T-cell (primary cell): Measurements from ENCODE around the gene SQSTM1. TPM values are rescaled to one million over a fixed set of nuclear protein-coding genes. Genes with fewer than 3 reads are reported as not detected.

ENCODE experiments used
- ATAC-seq, 4 experiments: fragments of 200-7000 bp in 3 of 4; fragments of 150-1000 bp in 1 of 4; cut with Tn5 transposase; replicated peaks in 1 of 4; 1 replicate in 3 of 4; 2 replicates in 1 of 4; pipeline ENCODE4 v1.10.0; 2021; ENCODE audit warnings: moderate library complexity in 3 of 4, mild to moderate bottlenecking in 2 of 4, moderate number of reproducible peaks in 1 of 4
- CTCF ChIA-PET, 2 donors: fragments of 300-600 bp; sonication (Branson Sonifier 250); formaldehyde crosslinking; loops; one replicate each; lab custom pipeline; 2022; ENCODE audit warnings: antibody characterized with exemption in 2 of 2; lab: Charles Lee
- POLR2A ChIA-PET, 2 donors: fragments of 300-600 bp; sonication (Branson Sonifier 250); formaldehyde crosslinking; loops; one replicate each; lab custom pipeline; 2022; ENCODE audit warnings: antibody characterized with exemption in 2 of 2; lab: Charles Lee
- DNase-seq, 35 experiments: peaks; one replicate each; pipeline versions ENCODE4 v3.0.0 to v3.0.0-alpha.2; 2013 to 2023
- H3K27ac ChIP-seq: one replicate; pipeline ENCODE4 v1.5.1; 2013; ENCODE audit warnings: low read length
- H3K27me3 ChIP-seq, 2 experiments: replicated peaks in 1 of 2; 1 replicate in 1 of 2; 2 replicates in 1 of 2; pipeline versions ENCODE4 v1.6.1 to v1.7.0; 2013; ENCODE audit warnings: low read length in 1 of 2, mixed read lengths in 1 of 2; ENCODE audit not compliant: control insufficient read depth in 2 of 2, insufficient read depth in 2 of 2; ENCODE audit errors: extremely low read depth in 1 of 2
- H3K36me3 ChIP-seq, 2 donors: 1 replicate in 1 of 2; 2 replicates in 1 of 2; pipeline versions ENCODE4 v1.6.1 to v1.7.0; 2013; ENCODE audit warnings: low read length in 1 of 2; ENCODE audit not compliant: control insufficient read depth in 2 of 2, insufficient read depth in 1 of 2; ENCODE audit errors: extremely low read depth in 1 of 2
- H3K4me1 ChIP-seq, 2 experiments: 1 replicate in 1 of 2; 2 replicates in 1 of 2; pipeline versions ENCODE4 v1.6.1 to v1.7.0; 2013; ENCODE audit warnings: low read length in 2 of 2, mixed read lengths in 1 of 2; ENCODE audit not compliant: insufficient read depth in 2 of 2, control insufficient read depth in 1 of 2; ENCODE audit errors: extremely low read depth in 1 of 2
- H3K4me3 ChIP-seq, 2 donors: 1 replicate in 1 of 2; 2 replicates in 1 of 2; pipeline versions ENCODE4 v1.5.1 to v1.7.0; 2013; ENCODE audit warnings: mild to moderate bottlenecking in 2 of 2, low read length in 1 of 2, moderate library complexity in 1 of 2; ENCODE audit not compliant: control insufficient read depth in 1 of 2; ENCODE audit errors: extremely low read depth in 1 of 2
- H3K9me3 ChIP-seq: 2 replicates; pipeline ENCODE4 v1.7.0; 2013
- H3K27ac Mint-ChIP-seq, 2 donors: one replicate each; pipeline ENCODE4 v1.8.0; 2020 to 2021; ENCODE audit warnings: mild to moderate bottlenecking in 2 of 2, mixed read lengths in 2 of 2
- H3K27me3 Mint-ChIP-seq, 2 donors: one replicate each; pipeline ENCODE4 v1.8.0; 2021 to 2022; ENCODE audit warnings: mixed read lengths in 2 of 2
- H3K36me3 Mint-ChIP-seq: one replicate; pipeline ENCODE4 v1.8.0; 2021; ENCODE audit warnings: mixed read lengths
- H3K4me1 Mint-ChIP-seq, 3 donors: one replicate each; pipeline ENCODE4 v1.8.0; 2020 to 2022; ENCODE audit warnings: mixed read lengths in 3 of 3, mild to moderate bottlenecking in 1 of 3
- H3K4me3 Mint-ChIP-seq, 3 donors: one replicate each; pipeline ENCODE4 v1.8.0; 2020 to 2022; ENCODE audit warnings: mild to moderate bottlenecking in 3 of 3, mixed read lengths in 3 of 3, moderate library complexity in 3 of 3
- H3K9me3 Mint-ChIP-seq, 3 donors: one replicate each; pipeline ENCODE4 v1.8.0; 2020 to 2022; ENCODE audit warnings: mixed read lengths in 3 of 3
- WGBS: methylation state at CpG from one replicate; pipeline ENCODE4 v1.1.5; 2013; ENCODE audit warnings: missing lambda C conversion rate; ENCODE audit not compliant: insufficient coverage; 5-methylcytosine and 5-hydroxymethylcytosine counted together
- total RNA-seq, 35 experiments: library from RNA in 6 of 35; stranded (reverse) in 6 of 35; fragments of 120-200 nt in 1 of 35; gene quantifications; one replicate each; pipeline versions ENCODE4 v1.2.1 to v1.2.4 and lab custom pipeline; 2013 to 2026

SQSTM1 gene
- total RNA-seq, 5 donors from 2014 or later (not counting 1 experiment from before 2014, with no cell fraction given) = 220 to 327 (median 280) TPM

DNA sequence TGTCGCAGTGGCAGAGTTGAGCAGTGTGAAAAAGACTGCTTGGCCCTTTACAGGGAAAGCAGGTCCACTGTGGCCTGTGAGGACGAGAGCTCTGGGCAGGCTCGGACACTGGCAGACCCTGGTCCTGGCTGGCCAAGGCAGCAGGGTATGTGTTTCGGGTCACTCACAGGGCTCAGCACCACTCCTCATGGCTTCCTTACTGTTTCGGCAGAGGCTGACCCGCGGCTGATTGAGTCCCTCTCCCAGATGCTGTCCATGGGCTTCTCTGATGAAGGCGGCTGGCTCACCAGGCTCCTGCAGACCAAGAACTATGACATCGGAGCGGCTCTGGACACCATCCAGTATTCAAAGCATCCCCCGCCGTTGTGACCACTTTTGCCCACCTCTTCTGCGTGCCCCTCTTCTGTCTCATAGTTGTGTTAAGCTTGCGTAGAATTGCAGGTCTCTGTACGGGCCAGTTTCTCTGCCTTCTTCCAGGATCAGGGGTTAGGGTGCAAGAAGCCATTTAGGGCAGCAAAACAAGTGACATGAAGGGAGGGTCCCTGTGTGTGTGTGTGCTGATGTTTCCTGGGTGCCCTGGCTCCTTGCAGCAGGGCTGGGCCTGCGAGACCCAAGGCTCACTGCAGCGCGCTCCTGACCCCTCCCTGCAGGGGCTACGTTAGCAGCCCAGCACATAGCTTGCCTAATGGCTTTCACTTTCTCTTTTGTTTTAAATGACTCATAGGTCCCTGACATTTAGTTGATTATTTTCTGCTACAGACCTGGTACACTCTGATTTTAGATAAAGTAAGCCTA lies 15.7 kb downstream of the SQSTM1 start:
- DNase-seq (peak in 32 of 35 experiments; percentile 32 to 75 (median 52)), ATAC-seq (peak; percentile 82 to 91 (median 87))
- Histone ChIP-seq H3K36me3 (peaks cover 21 to 60% of the 10 kb centered on the region in 2 donors), H3K27ac (peak overlapping the region; percentile 77), H3K4me1 (peaks cover 0 to 21% of the 10 kb centered on the region in 2 experiments), H3K27me3 (no peaks in the 10 kb centered on the region), H3K9me3 (no peaks in the 10 kb centered on the region), H3K4me3 (no peak overlapping the region)
- 77% methylated on average over 16 of the region's 19 CpGs for WGBS
- Mint-ChIP-seq H3K36me3 (peaks cover 52% of the 10 kb centered on the region), H3K9me3 (no peaks in the 10 kb centered on the region), H3K4me1 (peaks cover 17 to 28% (median 26%) of the 10 kb centered on the region in 3 donors), H3K27ac (peak overlapping the region; percentile 91 to 94), H3K27me3 (no peaks in the 10 kb centered on the region), H3K4me3 (peak overlapping the region; percentile 2 to 59 (median 29))
- POLR2A ChIA-PET = interaction anchor here (0.6 to 1.0 kb wide), 5 partner anchors 14 to 731 kb away, joined by 3 to 5 read pairs (median 4); partner anchors contain the start of gene SQSTM1 (in 1 of the 2)
- CTCF ChIA-PET = interaction anchor here in 1 of 2 donors (0.5 to 0.7 kb wide), 2 partner anchors 14 to 136 kb away, joined by 3 to 4 read pairs; no protein-coding TSS in a partner anchor

DNA sequence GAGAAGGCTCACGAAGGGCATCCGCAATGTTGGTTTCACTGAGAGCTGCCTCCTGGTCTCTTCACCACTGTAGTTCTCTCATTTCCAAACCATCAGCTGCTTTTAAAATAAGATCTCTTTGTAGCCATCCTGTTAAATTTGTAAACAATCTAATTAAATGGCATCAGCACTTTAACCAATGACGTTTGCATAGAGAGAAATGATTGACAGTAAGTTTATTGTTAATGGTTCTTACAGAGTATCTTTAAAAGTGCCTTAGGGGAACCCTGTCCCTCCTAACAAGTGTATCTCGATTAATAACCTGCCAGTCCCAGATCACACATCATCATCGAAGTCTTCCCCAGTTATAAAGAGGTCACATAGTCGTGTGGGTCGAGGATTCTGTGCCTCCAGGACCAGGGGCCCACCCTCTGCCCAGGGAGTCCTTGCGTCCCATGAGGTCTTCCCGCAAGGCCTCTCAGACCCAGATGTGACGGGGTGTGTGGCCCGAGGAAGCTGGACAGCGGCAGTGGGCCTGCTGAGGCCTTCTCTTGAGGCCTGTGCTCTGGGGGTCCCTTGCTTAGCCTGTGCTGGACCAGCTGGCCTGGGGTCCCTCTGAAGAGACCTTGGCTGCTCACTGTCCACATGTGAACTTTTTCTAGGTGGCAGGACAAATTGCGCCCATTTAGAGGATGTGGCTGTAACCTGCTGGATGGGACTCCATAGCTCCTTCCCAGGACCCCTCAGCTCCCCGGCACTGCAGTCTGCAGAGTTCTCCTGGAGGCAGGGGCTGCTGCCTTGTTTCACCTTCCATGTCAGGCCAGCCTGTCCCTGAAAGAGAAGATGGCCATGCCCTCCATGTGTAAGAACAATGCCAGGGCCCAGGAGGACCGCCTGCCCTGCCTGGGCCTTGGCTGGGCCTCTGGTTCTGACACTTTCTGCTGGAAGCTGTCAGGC lies 16.6 kb downstream of the SQSTM1 start:
- ChIA-PET POLR2A (interaction anchor here (0.5 to 1.0 kb wide), 6 partner anchors 15 to 730 kb away, joined by 3 to 5 read pairs (median 4); partner anchors contain the start of gene SQSTM1 (in 1 of the 2)), CTCF (interaction anchor here in 1 of 2 donors (0.7 kb wide), 1 partner anchor 15 kb away, joined by 3 read pairs; no protein-coding TSS in a partner anchor)
- Histone ChIP-seq H3K36me3 (peaks cover 14 to 59% of the 10 kb centered on the region in 2 donors), H3K27ac (peak overlapping the region; percentile 77), H3K9me3 (no peaks in the 10 kb centered on the region), H3K4me3 (no peak overlapping the region), H3K27me3 (no peaks in the 10 kb centered on the region), H3K4me1 (peaks cover 0 to 21% of the 10 kb centered on the region in 2 experiments)
- no peaks in the 10 kb centered on the region for H3K27me3 Mint-ChIP-seq
- H3K4me3 Mint-ChIP-seq = peak overlapping the region in 1 of 3 donors; percentile 59
- DNase-seq = no peak
- H3K36me3 Mint-ChIP-seq = peaks cover 52% of the 10 kb centered on the region
- WGBS = 96% methylated on average over 10 of the region's 15 CpGs
- H3K9me3 Mint-ChIP-seq = no peaks in the 10 kb centered on the region
- H3K4me1 Mint-ChIP-seq = peaks cover 17 to 28% (median 26%) of the 10 kb centered on the region in 3 donors
- ATAC-seq = no peak
- peak overlapping the region; percentile 91 to 94 for H3K27ac Mint-ChIP-seq

DNA sequence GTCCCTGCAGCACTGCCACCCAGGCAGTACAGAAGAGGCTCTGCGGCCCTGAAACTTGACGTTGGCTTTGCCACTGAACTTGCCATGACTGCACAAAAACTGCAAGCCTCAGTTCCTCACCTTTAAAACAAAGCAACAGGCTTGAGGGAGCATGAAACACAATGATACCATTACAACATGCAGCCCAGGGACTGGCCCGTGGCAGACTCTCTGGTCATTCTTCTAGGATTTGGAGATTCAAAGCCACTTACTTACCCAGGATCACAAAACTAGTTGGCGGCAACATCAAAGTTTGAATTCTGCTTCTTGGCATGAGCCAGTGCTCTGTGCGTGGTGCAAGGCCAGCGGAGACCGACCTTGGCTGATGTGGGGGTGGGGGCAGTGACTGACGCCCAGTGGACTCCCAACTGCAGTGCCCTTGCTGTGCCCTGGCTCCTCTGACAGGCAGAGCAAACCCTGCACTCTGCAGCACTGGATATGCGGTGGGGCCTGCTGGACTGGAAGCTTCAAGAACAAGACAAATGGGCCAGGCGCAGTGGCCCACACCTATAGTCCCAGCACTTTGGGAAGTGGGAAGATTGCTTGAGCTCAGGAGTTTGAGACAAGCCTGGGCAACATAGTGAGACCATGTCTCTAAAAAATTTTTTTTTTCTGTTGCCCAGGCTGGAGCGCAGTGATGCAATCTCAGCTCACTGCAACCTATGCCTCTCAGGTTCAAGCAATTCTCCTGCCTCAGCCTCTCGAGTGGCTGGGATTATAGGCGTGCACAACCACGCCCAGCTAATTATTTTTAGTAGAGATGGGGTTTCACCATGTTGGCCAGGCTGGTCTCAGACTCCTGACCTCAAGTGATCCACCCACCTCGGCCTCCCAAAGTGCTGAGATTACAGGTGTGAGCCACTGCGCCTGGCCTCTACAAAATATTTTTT lies 18.9 kb downstream of the SQSTM1 start:
- H3K4me1 ChIP-seq = peaks cover 0 to 21% of the 10 kb centered on the region in 2 experiments
- peaks cover 45% of the 10 kb centered on the region for H3K36me3 Mint-ChIP-seq
- H3K9me3 Mint-ChIP-seq = no peaks in the 10 kb centered on the region
- no peak overlapping the region for H3K4me3 Mint-ChIP-seq
- H3K27me3 Mint-ChIP-seq = no peaks in the 10 kb centered on the region
- ChIA-PET CTCF (no interaction called here), POLR2A (no interaction called here)
- ATAC-seq (no peak), DNase-seq (no peak)
- 95% methylated on average over 9 of the region's 16 CpGs for WGBS
- H3K4me1 Mint-ChIP-seq = peaks cover 17 to 27% (median 24%) of the 10 kb centered on the region in 3 donors
- no peaks in the 10 kb centered on the region for H3K9me3 ChIP-seq
- no peak overlapping the region for H3K27ac Mint-ChIP-seq
- H3K4me3 ChIP-seq = no peak overlapping the region
- no peak overlapping the region for H3K27ac ChIP-seq
- peaks cover 5 to 42% of the 10 kb centered on the region in 2 donors for H3K36me3 ChIP-seq
- H3K27me3 ChIP-seq = no peaks in the 10 kb centered on the region

DNA sequence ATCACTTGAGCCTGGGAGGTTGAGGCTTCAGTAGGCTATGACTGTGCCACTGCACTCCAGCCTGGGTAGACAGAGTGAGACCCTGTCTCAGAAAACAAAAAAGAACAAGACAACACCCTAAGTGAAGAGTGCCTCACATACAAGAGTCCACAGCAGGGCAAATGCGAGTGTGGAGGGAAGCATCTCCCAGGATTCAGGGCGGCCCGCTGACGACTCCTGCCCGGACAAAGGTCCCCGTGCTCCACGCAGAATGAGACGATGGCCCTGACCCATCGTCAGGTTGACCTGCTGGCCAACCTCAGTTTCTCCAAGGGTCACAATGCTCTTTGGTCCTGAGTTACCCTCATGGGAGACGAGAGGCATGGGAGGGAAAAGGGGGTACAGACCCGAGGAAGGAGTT lies 19.6 kb downstream of the SQSTM1 start:
- H3K4me3 ChIP-seq = no peak overlapping the region
- peaks cover 48% of the 10 kb centered on the region for H3K36me3 Mint-ChIP-seq
- H3K36me3 ChIP-seq = peaks cover 5 to 42% of the 10 kb centered on the region in 2 donors
- H3K27ac ChIP-seq = no peak overlapping the region
- peaks cover 0 to 5% (median 4%) of the 10 kb centered on the region in 3 donors for H3K9me3 Mint-ChIP-seq
- H3K4me3 Mint-ChIP-seq = no peak overlapping the region
- 96% methylated on average over 10 of the region's 11 CpGs for WGBS
- no peaks in the 10 kb centered on the region for H3K27me3 ChIP-seq
- H3K27ac Mint-ChIP-seq = peak overlapping the region in 1 of 2 donors; percentile 31
- peaks cover 0 to 21% of the 10 kb centered on the region in 2 experiments for H3K4me1 ChIP-seq
- H3K9me3 ChIP-seq = no peaks in the 10 kb centered on the region
- DNase-seq (no peak), ATAC-seq (no peak)
- no peaks in the 10 kb centered on the region for H3K27me3 Mint-ChIP-seq
- peaks cover 17 to 26% (median 23%) of the 10 kb centered on the region in 3 donors for H3K4me1 Mint-ChIP-seq
- ChIA-PET POLR2A (no interaction called here), CTCF (no interaction called here)

DNA sequence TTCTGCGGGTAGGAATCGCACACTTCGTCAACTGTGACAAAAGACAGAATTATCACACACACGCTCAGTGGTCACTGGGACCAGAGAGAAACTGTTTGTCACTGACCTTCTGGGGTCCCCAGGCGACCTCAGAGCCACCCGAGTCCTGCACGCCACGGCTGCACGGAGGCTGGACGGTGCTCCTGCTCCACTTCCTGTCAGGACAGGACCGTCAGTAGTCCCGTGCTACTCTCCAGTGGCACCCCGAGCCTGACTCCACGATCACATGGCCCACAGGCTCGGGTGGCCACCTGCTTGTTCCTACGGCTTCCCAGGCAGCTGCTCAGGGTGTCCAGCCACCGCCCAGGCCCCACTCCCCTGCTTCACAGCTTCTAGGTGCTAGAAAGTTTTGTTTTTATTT lies 20.1 kb downstream of the SQSTM1 start:
- Mint-ChIP-seq H3K4me1 (peaks cover 15 to 22% (median 19%) of the 10 kb centered on the region in 3 donors), H3K36me3 (peaks cover 45% of the 10 kb centered on the region), H3K27me3 (no peaks in the 10 kb centered on the region), H3K27ac (no peak overlapping the region), H3K4me3 (no peak overlapping the region), H3K9me3 (peaks cover 0 to 5% (median 4%) of the 10 kb centered on the region in 3 donors)
- POLR2A ChIA-PET = interaction anchor here in 1 of 2 donors (0.5 kb wide), 1 partner anchor 734 kb away, joined by 3 read pairs; no protein-coding TSS in a partner anchor
- H3K27ac ChIP-seq = no peak overlapping the region
- CTCF ChIA-PET = no interaction called here
- DNase-seq (no peak), ATAC-seq (no peak)
- no peak overlapping the region for H3K4me3 ChIP-seq
- peaks cover 5 to 44% of the 10 kb centered on the region in 2 donors for H3K36me3 ChIP-seq
- WGBS = 94% methylated on average over 13 of the region's 17 CpGs
- no peaks in the 10 kb centered on the region for H3K27me3 ChIP-seq
- peaks cover 0 to 21% of the 10 kb centered on the region in 2 experiments for H3K4me1 ChIP-seq
- no peaks in the 10 kb centered on the region for H3K9me3 ChIP-seq
